Measurements from ENCODE around the gene SNPH.

The SNPH gene

DNA sequence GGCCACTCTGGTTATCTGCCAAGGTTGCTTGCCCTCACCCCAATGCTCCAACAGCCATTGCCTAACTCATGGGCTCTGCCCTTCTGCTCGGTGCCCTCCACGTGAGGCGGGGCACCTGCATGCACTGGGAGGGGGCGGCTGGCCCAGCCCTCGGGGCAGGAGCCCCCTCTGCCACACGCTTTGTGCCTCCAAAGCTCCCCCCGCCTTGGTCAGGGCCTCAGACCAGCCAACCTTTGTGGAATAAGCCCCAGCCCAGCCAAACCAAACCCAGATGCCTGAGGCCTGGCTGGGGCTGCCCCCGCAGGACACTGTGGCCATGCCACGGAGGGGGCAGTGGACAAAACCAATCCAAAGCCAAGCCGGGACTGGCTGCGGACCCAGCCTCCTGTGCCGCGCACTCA lies 41.5 kb downstream of the SNPH start:
- DNase-seq = no peak

DNA sequence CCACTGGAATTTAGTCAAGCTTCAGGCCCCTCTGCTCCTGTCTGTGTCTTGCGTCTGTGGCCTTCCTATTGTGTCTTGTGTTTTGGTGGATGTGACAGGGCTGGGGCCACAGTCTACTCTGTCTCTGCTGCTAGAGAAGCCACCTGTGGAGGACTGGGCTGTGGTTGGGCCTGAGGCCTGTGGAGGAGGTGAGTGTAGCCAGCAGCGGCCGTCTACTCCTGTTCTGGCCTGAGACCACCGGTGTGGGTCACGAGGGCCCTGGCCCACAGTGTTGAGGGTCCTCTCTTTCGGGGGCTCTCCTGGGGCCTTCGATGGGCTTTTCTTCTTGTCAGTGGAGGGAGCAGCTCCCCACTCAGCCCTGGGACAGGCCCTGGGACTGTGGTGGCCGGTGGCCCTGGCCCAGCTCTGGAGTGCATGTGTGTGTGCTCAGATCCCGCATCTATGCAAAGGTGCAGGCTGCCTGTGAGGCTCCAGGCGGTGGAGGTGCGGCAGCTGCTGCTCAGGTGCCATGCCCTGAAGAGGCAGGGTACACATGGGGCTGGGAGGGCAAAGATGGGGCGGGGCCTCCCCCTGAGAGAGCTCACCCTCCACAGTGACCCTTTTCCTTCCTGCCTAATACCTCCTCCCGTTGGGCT lies 42.1 kb downstream of the SNPH start:
- no peak for DNase-seq

DNA sequence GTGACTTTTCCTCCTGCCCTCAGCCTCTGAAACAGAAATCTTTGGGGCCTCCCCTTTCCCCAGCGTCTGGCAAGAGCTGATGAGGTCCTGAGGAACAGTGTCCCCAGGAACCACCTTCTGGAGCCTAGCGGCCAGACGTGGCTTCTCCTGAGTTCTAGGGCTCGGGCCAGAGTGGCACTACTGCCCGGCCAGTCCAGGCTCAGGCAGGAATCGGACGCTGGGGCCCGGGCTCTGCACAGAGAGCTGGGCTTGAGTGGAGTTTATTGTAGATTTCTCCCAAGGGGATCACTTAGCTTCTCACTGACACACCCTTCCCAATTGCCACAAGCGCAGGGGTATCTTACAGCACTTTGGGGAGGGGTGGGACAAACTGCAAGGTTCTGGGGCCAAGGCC lies 42.6 kb downstream of the SNPH start:
- no peak for DNase-seq

DNA sequence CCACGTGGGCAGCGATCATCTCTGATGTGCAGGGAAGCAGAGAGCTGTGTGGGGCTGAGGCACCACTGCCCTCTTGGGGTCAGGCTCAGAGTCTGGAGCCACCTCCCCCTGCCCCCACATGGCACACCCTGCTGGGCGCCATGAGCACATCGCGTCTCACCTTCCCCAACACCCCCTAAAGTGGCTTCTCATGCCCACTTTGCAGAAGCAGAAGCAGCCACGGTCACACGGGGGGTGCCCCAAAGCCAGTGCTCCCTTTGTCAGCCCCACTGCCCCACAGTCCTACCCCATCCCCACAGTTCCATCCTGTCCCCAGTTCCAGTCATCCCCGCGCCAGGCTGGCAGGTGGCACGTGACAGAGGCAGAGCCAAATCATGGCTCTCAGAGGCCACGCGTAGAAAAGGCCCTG lies 43.3 kb downstream of the SNPH start:
- DNase-seq = peak; percentile 40

DNA sequence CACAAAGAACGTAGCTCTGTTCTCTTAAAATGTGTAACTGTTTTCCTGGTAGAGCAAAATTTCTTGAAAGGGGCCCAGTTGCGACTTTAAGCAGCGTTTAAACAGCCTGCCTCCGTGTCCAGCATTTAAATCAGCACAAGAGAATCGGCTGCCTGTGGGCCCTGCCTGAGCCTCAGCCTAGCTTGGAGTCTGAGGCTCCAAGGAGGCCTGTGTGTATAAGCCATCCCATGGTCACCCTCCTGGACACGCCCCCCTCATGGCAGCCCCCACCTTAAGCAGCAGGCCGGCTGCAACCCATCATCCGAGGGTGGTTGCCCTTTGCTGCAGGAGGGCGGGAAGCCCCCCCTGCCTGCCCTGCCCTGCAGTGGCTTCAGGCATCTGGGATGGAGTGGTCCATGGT lies 44.0 kb downstream of the SNPH start:
- no peak for DNase-seq

DNA sequence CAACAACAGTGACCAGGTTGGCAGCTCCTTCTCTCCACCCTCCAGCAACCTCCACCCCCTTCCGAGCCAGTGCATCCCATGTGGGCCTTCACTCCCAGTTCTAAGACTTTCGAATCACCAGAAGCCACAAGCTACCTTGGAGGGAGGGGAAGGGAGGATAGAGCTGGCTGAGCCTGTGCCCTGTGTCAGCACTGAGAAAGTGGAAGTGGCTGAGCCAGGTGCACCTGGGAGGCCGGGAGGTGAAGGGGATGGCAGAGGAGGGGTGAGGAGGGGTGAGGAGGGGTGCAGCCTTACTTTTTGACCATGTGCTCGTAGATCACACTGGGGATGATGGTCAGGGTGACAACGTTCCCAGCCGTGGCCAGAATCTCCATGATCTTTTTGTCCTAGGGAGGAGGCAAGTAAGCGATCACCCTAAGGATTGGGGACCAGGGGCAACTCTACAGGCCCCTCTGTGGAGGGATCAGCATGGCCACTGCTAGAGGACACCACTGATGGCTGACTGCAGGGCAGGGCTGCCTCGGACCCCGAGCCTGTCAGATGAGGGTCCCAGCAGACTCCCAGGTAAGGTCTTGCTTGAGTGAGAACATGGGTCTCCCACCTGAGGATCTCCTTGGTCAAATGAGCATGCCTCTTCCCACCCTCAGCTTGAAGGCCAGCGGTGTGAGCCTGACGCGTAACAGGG lies 44.6 kb downstream of the SNPH start:
- no peak for DNase-seq

DNA sequence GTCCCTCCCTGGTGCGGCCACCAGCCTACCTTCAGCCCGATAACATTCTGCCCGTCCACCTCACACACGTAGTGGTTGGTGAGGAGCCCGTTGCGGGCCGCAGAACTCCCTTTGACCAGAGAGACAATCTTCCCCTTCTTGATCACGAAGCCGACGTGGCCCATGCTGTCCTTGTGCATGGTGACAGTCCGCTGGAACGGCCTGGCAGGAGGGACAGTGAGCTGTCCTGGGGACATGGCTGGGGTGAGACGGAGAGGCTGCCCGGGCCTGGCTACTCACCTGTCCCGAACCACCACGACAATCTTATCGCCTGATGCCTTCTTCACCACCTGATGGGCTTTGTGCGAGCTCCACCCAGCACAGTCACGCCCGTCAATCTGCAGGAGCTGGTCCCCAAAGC lies 46.2 kb downstream of the SNPH start:
- no peak for DNase-seq

DNA sequence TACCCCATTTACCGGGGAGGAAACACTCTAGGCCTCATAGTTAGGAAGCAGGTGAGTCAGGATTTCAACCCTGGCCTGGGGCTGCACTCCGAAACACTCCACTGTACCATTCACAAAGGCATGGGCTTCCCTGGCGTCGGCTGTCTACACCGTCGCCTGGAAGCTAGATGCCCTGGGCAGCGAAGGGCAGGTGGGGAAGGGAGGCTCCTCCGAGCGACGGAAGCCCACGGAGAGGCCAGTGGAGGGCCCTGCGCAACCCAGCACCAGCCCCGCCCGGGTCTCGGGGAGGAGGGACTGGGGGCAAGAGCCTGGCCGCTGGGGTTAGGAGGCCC lies 46.8 kb downstream of the SNPH start:
- DNase-seq = no peak

DNA sequence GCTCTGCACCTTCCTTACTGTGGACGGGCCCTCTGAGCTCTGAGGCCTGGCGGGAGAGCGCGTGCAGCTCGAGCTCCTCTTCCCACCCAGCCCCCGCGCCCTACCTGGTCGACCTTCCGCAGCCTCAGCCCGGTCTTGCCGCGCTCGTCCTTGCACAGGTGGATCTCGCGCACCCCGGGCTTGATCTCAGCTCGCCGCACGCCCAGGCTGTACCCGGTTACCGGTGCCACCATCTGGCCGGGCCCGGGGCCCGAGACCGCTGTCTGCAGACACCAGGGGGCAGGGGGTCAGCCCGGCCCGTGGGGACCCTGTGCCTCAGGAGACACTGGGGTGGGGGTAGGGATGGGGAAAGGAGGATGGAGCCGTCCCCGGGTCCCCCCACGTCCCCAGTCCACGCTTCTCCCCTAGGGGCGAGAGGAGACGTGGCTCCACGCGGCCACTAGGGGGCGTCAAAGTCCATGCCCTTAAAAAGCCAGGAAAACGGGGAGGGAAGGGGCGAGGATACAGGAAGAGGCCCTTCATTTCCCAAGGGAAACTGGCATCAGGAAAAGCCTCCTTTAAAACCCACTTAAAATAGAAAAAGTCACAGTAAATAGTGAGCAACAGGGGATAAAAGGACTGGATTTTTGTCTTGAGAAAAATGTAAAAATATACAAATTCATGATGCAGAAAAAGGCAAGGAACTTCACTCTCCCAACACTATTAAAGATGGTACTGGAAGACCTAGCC lies 47.3 kb downstream of the SNPH start:
- DNase-seq = peak; percentile 81

DNA sequence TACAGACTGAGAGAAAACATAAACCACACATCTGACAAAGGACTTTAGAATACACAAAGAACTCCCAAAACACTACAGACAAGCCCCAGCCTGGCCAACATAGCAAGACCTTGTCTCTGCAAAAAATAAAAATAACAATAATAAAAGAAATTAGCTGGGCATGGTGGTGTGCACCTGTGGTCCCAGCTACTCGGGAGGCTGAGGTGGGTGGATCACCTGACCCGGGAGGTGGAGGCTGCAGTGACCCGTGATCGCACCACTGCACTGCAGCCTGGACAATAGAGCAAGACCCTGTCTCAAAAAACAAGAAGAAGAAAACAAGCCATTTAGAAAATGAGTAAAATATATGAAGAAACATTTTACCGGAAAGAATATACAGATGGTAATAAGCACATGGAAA lies 49.7 kb downstream of the SNPH start:
- no peak for DNase-seq

DNA sequence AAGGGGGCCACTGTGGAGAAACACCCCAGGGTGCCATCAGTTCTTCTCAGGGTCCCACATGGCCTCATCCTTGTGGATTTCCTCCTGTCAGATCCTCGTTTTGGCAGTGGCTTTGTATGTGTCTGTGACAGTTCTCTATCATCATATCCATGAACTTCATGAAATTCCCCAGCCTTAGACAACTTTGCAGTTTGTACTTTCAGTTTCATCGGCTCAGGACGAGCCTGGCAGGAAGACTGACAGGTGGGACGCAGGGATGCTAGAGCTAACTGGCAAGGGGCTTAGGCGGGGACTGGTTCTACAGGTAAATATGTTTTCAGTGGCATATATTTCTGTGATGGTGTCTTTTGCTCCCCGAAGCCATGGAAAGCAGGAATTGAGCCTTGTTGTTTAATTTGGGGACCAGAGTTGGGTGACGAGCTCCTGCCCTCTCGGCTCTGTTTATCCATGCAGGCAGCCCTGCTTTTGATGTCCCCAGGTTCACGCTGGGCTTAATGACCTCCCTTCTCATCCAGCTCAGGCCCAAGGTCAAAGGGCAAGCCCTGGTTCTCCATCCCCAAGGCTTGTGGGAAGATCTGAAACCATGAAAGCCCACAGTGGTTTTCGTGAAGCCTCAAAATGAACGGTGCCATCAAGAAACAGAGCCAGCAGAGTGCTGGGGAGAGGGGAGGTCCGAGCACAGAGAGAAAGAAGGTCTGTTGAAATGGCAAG lies 51.6 kb downstream of the SNPH start:
- DNase-seq = no peak

DNA sequence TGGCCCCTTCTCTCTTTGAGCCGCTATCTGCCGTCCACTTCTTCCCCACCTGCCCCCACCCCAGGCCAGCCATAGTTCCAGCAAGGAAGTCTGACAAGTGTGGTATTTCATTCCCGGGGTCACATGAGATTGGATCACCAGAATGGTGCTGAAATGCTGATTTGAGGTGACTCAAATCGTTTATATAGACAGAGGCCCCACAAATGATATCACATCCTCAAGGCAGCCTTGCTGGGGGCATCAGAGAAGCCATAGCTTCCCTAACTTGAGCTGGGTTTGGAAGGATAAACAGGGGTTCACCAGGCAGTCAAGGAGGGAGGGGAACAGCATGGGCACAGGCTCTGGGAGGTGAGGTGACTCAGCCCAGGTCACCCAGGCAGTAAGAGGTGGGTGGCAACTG lies 53.0 kb downstream of the SNPH start:
- no peak for DNase-seq

DNA sequence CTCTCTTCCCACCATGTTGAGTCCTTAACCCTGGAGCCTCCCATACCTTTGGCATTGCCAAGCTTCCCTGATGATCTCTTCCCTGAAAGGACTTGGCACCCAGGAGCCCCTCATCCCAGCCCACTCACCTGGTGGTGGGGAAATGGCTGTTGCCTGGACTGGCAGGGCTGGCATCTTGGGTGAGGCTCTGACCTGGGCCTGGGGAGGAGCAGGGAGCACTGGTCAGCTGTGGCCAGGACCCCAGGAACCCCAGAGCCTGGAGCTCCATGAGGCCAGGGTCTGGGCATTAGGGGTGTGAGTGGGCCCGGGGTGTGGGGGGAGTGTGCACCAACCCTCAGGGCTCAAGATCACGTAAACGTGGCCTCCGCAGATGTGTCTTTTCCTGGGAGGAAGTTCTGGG lies 53.4 kb downstream of the SNPH start:
- no peak for DNase-seq

DNA sequence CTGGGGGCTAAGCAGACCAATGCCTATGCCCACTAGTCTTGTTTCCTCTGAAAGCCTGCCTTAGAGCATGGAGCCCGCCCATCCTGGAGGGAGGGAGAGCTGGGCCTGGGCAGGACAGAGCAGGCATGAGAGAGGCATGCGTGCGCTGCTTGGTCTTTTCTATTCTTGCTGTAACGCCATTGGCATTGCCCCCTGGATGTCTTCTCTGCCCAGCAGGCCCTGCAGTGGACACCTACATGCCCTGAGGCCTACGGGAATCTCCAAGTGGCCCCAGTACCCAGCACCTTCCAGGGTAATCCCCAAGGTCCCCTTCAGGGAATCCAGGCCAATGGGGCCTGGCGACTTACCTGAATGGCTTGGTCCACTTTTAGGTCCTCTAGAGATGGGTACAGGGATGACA lies 53.9 kb downstream of the SNPH start:
- no peak for DNase-seq

DNA sequence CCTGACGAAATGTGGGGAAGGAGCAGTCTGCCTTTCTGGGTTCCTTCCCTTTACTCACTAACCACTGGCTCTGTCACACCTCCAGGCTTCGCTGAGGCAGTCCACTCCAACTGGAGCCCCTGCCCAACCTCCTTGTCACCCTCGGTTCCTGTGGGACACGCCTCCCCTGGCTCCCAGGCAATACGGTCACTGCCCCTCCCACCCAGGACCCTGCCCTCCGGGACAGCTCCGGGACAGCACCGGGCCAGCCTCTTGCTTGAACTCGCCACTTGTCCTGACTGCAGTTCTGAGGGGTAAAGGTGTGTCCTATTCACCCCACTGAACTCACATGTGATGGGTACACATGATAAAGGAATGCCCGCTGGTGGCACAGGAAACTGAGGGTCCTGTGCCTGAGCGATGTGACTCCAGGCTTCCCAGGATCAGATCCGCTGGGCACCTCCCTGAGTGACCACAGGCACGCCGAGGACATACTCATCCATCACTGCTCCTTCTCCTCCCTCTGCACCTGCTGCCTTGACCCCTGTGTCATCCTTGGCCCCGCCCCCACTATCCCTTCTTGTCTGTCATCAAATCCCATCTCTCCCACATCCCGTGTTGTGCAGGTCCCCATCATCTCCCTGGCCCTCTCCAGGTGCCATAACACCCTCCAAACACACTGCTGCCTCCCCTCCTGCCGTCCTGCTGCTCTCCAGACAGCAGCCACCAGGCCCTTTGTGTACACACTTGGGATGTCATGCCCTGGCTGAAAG lies 55.0 kb downstream of the SNPH start:
- DNase-seq = no peak

DNA sequence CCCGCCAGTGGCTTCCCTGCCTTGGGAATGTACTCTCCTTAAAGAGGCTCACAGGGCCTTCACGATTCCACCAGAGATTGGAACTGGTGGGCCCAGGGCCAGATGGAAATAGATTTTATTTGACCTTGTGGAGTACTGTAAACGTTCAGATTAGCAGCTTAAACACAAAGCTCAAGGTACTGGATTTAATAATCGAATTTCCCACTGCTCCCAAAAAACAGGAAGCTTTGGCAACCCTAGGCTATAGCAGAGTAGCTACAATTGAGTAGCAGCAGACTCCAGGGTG lies 55.5 kb downstream of the SNPH start:
- DNase-seq = no peak

DNA sequence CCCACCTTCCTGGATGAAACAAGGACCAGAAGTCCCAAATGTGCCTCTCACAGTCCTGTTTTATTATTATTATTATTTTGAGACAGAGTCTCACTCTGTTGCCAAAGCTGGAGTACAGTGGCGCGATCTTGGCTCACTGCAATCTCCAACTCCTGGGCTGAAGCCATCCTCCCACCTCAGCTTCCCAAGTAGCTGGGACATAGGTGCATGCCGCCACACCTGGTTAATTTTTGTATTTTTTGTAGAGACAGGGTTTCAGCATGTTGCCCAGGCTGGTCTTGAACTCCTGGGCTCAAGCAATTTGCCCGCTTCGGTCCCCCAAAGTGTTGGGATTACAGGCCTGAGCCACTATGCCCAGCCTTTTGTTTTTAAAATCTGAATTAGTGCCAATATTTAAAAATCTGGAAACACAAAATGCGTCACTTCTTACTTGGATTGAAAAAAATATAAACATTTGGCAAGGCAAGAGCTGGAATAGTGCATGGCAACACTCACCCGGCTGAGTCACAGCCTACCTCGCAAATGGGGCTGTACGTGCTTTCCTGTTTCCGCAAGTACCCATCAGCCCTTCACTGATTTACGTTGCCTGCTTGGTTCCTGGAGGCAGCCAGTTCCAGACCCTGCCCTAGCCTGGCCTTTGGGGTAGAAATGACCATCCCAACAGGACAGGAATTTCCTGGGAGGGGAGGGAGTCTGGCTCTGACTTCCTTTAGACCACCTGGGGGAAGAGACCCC lies 56.6 kb downstream of the SNPH start:
- no peak for DNase-seq

DNA sequence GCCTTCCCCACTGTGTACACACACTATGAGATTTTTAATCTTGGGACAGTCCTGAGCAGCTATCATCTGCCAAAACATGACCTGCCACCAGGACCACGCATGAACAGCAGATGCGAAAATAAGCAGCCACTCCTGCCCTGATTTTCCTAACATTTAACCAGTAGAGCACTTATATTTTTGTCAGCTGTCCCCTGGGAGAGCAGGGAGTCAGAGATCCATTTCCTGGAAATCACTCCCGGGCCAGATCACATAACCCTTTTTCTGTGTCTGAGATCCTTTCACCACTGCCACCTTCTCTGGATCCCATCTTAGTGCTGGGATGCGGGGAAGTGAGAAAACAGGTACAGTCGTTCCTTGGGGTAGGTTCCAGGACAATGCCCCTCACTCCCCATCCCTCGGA lies 57.2 kb downstream of the SNPH start:
- DNase-seq = no peak

DNA sequence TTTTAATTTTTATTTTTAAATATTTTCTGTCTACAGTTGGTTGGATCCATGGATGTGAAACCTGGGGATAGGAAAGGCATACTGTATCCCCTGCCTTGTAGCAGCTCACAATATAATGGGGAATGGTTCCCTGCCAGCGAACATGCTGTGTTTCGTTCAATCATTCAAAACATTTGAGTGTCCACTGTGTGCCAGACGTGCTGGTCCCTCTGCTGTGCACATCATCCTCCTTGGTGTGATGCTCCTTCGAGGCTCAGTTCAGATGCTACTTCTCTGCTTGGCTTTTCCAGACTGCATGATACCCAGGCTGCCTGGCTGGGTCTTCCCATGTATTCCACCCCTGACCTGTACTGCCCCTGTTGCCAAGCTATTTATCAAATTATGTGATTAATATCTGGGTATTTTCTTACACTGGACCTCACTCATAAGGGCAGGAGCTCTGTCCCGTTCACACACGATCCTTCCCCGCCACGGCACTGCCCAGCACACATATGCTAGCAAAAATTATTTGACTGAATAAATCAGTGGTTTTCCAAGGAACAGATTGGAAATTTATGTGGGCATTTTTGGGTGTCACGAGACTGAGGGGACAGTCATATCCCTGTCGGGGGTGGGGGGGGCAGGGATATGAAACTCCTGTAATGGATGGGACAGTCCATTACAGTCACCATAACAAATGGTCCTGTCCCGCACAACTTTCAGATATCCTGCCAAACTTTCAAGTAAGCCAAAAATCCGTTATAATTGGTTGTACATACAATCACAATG lies 57.9 kb downstream of the SNPH start:
- DNase-seq = no peak

DNA sequence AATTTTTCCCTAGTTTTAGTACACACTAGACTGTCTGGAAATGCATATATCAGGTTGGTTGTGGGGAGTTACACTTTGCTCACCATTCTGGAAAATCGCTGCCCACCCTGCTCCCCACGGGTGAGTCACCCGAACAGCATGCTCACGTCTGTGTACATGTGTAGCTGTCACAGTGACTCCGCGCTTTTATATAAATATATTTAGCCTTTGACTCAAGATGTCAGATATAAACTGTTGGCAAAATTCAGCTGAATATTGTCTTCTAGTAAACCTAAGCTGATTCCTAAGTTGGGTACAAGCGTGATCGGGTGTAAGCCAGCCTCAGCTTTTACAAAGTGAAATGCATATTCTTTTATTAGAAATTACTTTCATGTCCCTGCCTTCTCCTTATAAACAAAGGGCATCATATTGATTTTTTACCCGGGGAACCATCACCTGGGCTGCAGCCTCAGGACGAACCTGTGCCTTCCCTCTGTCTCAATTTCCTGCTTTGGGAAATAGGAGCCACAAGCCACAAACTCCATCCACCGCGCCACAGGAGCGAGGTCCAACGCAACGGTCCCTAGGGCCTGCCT lies 58.6 kb downstream of the SNPH start:
- DNase-seq = peak; percentile 28

Measured in CD4-positive, alpha-beta T cell treated with Interleukin-17A for 4 hours (primary cell).